ENCODE data around the gene PELO. TPM values are rescaled to one million over a fixed set of nuclear protein-coding genes. Genes with fewer than 3 reads are reported as not detected.

Gene PELO
- total RNA-seq, 2 experiments from 2014 or later: 4.3 to 4.5 TPM

GRCh38 chr5:52830650-52831049 is 42.9 kb downstream of the PELO start:
- H3K9me3 Mint-ChIP-seq: peaks cover 3% of the 10 kb centered on the region
- ATAC-seq (ENCODE audit: poor library complexity) (no peak), DNase-seq (no peak)
- Histone ChIP-seq H3K27ac (ENCODE audit: low read depth in 1 of 2, low read length in 2 of 2) (no peak overlapping the region), H3K27me3 (ENCODE audit: control insufficient read depth in 1 of 2, insufficient read depth in 2 of 2, low read length in 2 of 2) (no peaks in the 10 kb centered on the region), H3K9me3 (ENCODE audit: control insufficient read depth in 1 of 2, insufficient read depth in 1 of 2, low read length in 2 of 2) (peaks cover 0 to 4% of the 10 kb centered on the region in 2 experiments), H3K4me1 (ENCODE audit: insufficient read depth, low read length) (no peaks in the 10 kb centered on the region), H3K36me3 (ENCODE audit: insufficient read depth, low read length) (no peaks in the 10 kb centered on the region), H3K4me3 (ENCODE audit: low read length) (no peak overlapping the region)
- H3K27me3 Mint-ChIP-seq: no peaks in the 10 kb centered on the region
- intact Hi-C loops (cut with DNase I, micrococcal nuclease): no loop called here
- H3K36me3 Mint-ChIP-seq (ENCODE audit: low read depth): no peaks in the 10 kb centered on the region
- ChIA-PET CTCF (no interaction called here), POLR2A (no interaction called here)
- no peaks in the 10 kb centered on the region for H3K4me1 Mint-ChIP-seq (ENCODE audit: low read depth)
- H3K27ac Mint-ChIP-seq: no peak overlapping the region
- no peak for TF ChIP-seq CTCF (IDR thresholded peaks at IDR 0.05)
- H3K4me3 Mint-ChIP-seq: no peak overlapping the region

- intact Hi-C loops (cut with DNase I, micrococcal nuclease): no loop called here
- Mint-ChIP-seq H3K9me3 (peaks cover 3% of the 10 kb centered on the region), H3K36me3 (ENCODE audit: low read depth) (no peaks in the 10 kb centered on the region), H3K4me1 (ENCODE audit: low read depth) (no peaks in the 10 kb centered on the region), H3K4me3 (no peak overlapping the region), H3K27ac (no peak overlapping the region), H3K27me3 (no peaks in the 10 kb centered on the region)
- no peaks in the 10 kb centered on the region for H3K36me3 ChIP-seq (ENCODE audit: insufficient read depth, low read length)
- ChIA-PET POLR2A (no interaction called here), CTCF (no interaction called here)
- peaks cover 0 to 4% of the 10 kb centered on the region in 2 experiments for H3K9me3 ChIP-seq (ENCODE audit: control insufficient read depth in 1 of 2, insufficient read depth in 1 of 2, low read length in 2 of 2)
- no peaks in the 10 kb centered on the region for H3K4me1 ChIP-seq (ENCODE audit: insufficient read depth, low read length)
- no peak for TF ChIP-seq CTCF (IDR thresholded peaks at IDR 0.05)
- H3K27me3 ChIP-seq (ENCODE audit: control insufficient read depth in 1 of 2, insufficient read depth in 2 of 2, low read length in 2 of 2): no peaks in the 10 kb centered on the region
- H3K27ac ChIP-seq (ENCODE audit: low read depth in 1 of 2, low read length in 2 of 2): no peak overlapping the region
- ATAC-seq (ENCODE audit: poor library complexity) (no peak), DNase-seq (no peak)
- no peak overlapping the region for H3K4me3 ChIP-seq (ENCODE audit: low read length)
Observed at GRCh38 chr5:52831786-52832511, 44.2 kb downstream of the PELO start.

- no peak for TF ChIP-seq CTCF (IDR thresholded peaks at IDR 0.05)
- POLR2A ChIA-PET: no interaction called here
- DNase-seq: no peak
- no peak for ATAC-seq (ENCODE audit: poor library complexity)
- no peaks in the 10 kb centered on the region for H3K27me3 ChIP-seq (ENCODE audit: control insufficient read depth in 1 of 2, insufficient read depth in 2 of 2, low read length in 2 of 2)
- H3K4me1 Mint-ChIP-seq (ENCODE audit: low read depth): no peaks in the 10 kb centered on the region
- H3K36me3 ChIP-seq (ENCODE audit: insufficient read depth, low read length): no peaks in the 10 kb centered on the region
- CTCF ChIA-PET: interaction anchor here (0.8 kb wide), 1 partner anchor 72 kb away, joined by 3 read pairs; no protein-coding TSS in a partner anchor
- H3K4me3 ChIP-seq (ENCODE audit: low read length): no peak overlapping the region
- intact Hi-C loops (cut with DNase I, micrococcal nuclease): no loop called here
- H3K4me1 ChIP-seq (ENCODE audit: insufficient read depth, low read length): no peaks in the 10 kb centered on the region
- H3K9me3 ChIP-seq (ENCODE audit: control insufficient read depth in 1 of 2, insufficient read depth in 1 of 2, low read length in 2 of 2): no peaks in the 10 kb centered on the region
- no peak overlapping the region for H3K4me3 Mint-ChIP-seq
- H3K36me3 Mint-ChIP-seq (ENCODE audit: low read depth): no peaks in the 10 kb centered on the region
- no peaks in the 10 kb centered on the region for H3K27me3 Mint-ChIP-seq
- peaks cover 3% of the 10 kb centered on the region for H3K9me3 Mint-ChIP-seq
- no peak overlapping the region for H3K27ac ChIP-seq (ENCODE audit: low read depth in 1 of 2, low read length in 2 of 2)
- H3K27ac Mint-ChIP-seq: no peak overlapping the region
Observed at GRCh38 chr5:52834320-52834719, 46.6 kb downstream of the PELO start.
